Measurements from ENCODE around the gene SH3BGRL2. TPM values are rescaled to one million over a fixed set of nuclear protein-coding genes. Genes with fewer than 3 reads are reported as not detected.

The SH3BGRL2 gene
- total RNA-seq, 2 donors from 2014 or later: 26.4 to 29.1 TPM

DNA sequence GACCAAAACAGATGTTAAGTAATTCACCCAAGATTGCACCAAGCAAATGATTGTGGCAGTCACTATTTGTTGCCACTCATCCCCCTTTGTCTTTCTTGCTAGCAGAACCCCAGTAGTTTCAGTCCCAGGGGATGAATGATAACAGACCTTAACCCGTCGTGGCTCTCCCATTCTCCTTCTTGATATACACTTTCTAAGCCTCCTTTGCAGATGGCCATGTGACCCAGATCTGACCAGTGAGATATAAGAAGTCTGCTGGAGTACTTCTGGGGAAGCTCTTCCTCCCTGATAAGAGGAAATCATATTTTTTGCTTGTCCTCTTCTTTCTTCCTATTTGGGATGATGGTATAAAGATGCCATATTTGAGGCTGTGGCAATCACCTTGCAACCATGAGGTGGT lies 9.6 kb upstream of the SH3BGRL2 start:
- Histone ChIP-seq H3K9me3 (no peaks in the 10 kb centered on the region), H3K27ac (no peak overlapping the region), H3K4me3 (no peak overlapping the region), H3K27me3 (no peaks in the 10 kb centered on the region), H3K4me1 (peaks cover 7% of the 10 kb centered on the region), H3K36me3 (replicated peaks in 1 of 2; ENCODE audit: insufficient read depth in 1 of 2, low read depth in 2 of 2) (no peaks in the 10 kb centered on the region)
- intact Hi-C loops (cut with DNase I): no loop called here
- no peak for DNase-seq
- WGBS, 2 donors: 74 to 88% methylated on average over 2 of the region's 2 CpGs
- TF ChIP-seq POLR2A (IDR thresholded peaks at IDR 0.05) (no peak), CTCF (IDR thresholded peaks at IDR 0.05) (no peak)
- ATAC-seq: no peak

DNA sequence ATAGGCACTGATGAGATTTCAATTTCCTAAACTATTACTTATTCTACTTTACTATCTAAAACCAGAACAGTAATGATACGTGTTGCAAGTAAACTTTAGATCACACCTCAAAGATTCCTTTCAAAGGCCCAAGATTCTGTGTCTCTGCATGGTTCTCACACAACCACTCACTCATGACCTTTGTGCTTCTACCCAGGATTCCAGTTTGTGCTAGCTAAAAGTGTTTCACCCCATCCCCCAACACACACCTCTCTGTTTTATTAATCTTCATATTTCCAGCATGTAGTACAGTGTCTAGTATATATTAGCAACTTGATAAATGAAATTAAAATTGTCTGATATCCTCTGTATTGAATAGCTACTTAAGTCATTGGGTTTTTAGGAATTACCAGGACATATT lies 8.8 kb upstream of the SH3BGRL2 start:
- ATAC-seq: no peak

GRCh38 chr6:79623106-79623505 lies 8.0 kb upstream of the SH3BGRL2 start:
- Histone ChIP-seq H3K9me3 (no peaks in the 10 kb centered on the region), H3K27ac (no peak overlapping the region), H3K27me3 (no peaks in the 10 kb centered on the region), H3K4me1 (no peaks in the 10 kb centered on the region), H3K36me3 (replicated peaks in 1 of 2; ENCODE audit: insufficient read depth in 1 of 2, low read depth in 2 of 2) (no peaks in the 10 kb centered on the region), H3K4me3 (no peak overlapping the region)
- no peak for ATAC-seq
- intact Hi-C loops (cut with DNase I): no loop called here
- TF ChIP-seq POLR2A (IDR thresholded peaks at IDR 0.05) (no peak), CTCF (IDR thresholded peaks at IDR 0.05) (no peak)
- no peak for DNase-seq
- WGBS, 2 donors: 90% methylated on average over 5 of the region's 5 CpGs

More for the DNA sequence above, 8.8 kb upstream of the SH3BGRL2 start:
- H3K4me3 ChIP-seq: no peak overlapping the region
- peaks cover 6% of the 10 kb centered on the region for H3K4me1 ChIP-seq
- TF ChIP-seq POLR2A (IDR thresholded peaks at IDR 0.05): no peak
- TF ChIP-seq CTCF (IDR thresholded peaks at IDR 0.05): no peak
- no peaks in the 10 kb centered on the region for H3K9me3 ChIP-seq
- no peak for DNase-seq
- no peaks in the 10 kb centered on the region for H3K36me3 ChIP-seq (replicated peaks in 1 of 2; ENCODE audit: insufficient read depth in 1 of 2, low read depth in 2 of 2)
- no peak overlapping the region for H3K27ac ChIP-seq
- intact Hi-C loops (cut with DNase I): no loop called here
- no peaks in the 10 kb centered on the region for H3K27me3 ChIP-seq
- 66% methylated on average over 1 of the region's 1 CpG for WGBS, 2 donors

- Histone ChIP-seq H3K4me3 (no peak overlapping the region), H3K27ac (no peak overlapping the region), H3K36me3 (replicated peaks in 1 of 2; ENCODE audit: insufficient read depth in 1 of 2, low read depth in 2 of 2) (no peaks in the 10 kb centered on the region), H3K9me3 (no peaks in the 10 kb centered on the region), H3K27me3 (no peaks in the 10 kb centered on the region), H3K4me1 (peaks cover 11% of the 10 kb centered on the region)
- TF ChIP-seq CTCF (IDR thresholded peaks at IDR 0.05): no peak
- intact Hi-C loops (cut with DNase I): no loop called here
- ATAC-seq (no peak), DNase-seq (no peak)
Observed at GRCh38 chr6:79625746-79626145, 5.4 kb upstream of the SH3BGRL2 start.

- H3K9me3 ChIP-seq: no peaks in the 10 kb centered on the region
- H3K4me3 ChIP-seq: no peak overlapping the region
- H3K27me3 ChIP-seq: no peaks in the 10 kb centered on the region
- no peak for TF ChIP-seq POLR2A (IDR thresholded peaks at IDR 0.05)
- no peak for TF ChIP-seq CTCF (IDR thresholded peaks at IDR 0.05)
- DNase-seq (no peak), ATAC-seq (no peak)
- H3K27ac ChIP-seq: no peak overlapping the region
- WGBS, 2 donors: 60 to 63% methylated on average over 3 of the region's 3 CpGs
- H3K36me3 ChIP-seq (replicated peaks in 1 of 2; ENCODE audit: insufficient read depth in 1 of 2, low read depth in 2 of 2): no peaks in the 10 kb centered on the region
- intact Hi-C loops (cut with DNase I): no loop called here
- H3K4me1 ChIP-seq: peaks cover 14% of the 10 kb centered on the region
Observed at GRCh38 chr6:79626811-79627210, 4.3 kb upstream of the SH3BGRL2 start.
